ENCODE data around the gene CCBE1.

Gene CCBE1

DNA sequence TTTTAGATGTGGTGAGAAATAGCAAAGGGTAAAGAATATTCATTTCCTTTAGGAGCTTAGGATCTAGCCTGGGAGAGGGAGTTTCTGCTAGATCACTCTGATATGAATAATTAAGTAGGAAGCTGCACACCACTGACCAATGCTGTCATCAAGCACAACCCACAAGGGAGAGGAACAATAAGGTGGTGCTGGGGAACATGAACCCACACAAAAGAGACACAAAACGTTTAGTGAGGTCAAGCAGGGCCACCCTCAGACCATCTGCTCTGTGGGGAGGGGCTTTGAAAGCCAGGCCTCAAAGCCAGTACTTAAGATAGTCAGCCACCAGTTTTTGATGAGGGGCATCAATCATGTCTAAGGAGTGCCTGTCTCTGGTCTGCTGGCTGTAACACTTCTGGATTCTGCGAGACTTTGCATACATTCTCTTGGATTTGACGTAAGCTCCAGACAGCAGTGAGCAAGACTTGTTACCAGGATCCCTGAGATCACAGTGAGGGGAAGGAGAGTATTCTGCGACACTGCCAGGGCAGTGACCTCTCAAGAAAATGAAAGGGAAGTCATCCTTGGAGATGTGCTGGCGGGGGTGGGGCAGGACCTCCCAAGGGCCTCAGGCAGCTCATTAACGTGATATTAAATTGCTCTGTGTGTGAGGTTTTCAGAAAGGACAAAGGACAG is 127.0 kb downstream of the CCBE1 start:
- no peak for DNase-seq

DNA sequence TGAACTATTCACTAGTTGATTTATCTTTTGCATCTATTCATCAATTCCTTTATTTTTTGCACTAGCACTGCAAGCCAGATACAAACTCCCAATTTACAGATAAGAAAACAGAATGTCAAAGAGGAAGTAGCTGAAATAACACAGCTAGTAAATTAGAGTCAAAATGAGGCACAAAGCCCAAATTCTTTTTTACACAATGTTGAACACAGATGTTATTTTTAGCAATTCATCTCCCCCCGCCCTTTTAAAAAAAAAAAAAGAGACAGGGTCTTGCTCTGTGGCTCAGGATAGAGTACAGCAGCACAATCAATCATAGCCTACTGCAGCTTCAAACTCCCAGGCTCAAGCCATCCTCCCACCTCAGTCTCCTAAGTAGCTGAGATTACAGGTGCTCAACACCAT is 127.8 kb downstream of the CCBE1 start:
- no peak for DNase-seq

DNA sequence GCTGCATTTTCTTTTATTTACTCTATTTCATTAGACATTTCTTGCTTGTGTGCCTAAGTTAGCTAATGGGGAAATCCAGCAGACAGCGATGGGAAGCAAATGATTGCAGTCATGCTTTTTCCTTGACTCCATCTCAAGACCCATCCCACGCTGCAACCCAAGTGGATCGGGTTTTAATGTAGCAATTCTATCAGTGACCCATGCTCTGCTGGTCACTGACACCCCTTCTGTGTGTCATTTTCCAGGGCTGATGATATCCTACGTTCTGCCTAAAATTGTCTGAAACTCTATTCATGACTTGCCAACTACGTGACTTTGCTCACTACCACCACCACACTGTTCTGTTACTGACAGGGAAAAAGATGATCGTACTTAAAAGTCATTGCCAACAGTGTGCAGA is 129.8 kb downstream of the CCBE1 start:
- DNase-seq: no peak

DNA sequence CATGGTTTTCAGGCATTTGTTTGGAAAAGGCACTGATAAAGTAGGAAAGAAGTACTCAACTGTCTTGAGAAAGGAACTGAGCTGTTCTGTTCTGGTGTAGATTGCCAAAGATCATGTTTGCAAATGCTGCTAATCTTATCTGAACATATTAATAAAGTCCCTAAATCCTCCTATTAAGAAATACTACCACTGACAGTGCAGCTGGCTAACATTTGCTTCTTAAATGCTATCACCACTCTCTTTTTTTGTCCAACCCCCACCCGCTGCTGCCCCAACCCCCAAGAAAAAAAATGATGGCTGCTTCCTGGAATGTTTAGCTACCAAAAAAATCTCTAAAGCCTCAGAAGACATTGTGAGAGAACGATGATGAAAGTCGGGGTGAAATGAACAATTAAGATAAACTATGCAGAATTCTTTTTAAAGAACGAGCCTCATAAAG is 130.7 kb downstream of the CCBE1 start:
- DNase-seq: no peak

DNA sequence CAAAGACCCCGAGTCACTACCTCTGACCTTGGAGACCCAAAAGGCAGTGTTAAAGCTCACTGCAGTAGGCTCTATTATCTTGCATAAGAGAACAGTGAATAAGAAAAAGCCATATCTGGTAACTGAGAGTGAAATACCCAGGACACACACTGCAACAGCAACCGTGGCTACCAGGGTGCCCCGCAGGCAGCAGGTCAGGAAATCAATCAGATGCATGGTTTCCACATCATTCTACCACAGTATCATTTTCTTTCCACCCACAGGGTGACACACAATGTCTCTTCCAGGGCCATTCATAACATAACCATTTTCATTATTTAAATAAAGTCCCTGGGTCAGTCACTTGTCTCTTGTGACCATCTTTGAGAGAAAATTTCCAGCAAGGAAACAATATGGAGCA is 131.3 kb downstream of the CCBE1 start:
- no peak for DNase-seq

DNA sequence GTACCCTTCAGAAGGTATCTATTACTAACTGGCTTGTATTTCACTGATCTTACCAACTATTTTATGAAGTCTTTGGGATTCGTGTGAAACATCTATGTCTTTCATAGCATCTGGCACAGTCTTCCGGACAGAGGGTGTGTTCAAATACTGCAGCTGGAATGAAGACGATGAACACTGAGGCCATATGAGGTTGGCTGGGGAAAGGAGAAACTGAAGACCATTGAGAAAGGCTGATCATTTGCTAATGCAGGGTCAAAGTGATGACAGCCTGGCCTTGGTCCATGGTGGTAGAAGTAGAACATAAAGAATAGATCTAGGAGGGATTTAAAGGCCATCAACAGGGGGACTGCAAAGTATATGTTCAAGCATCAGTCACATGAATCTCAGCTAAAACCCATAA is 132.7 kb downstream of the CCBE1 start:
- no peak for DNase-seq

DNA sequence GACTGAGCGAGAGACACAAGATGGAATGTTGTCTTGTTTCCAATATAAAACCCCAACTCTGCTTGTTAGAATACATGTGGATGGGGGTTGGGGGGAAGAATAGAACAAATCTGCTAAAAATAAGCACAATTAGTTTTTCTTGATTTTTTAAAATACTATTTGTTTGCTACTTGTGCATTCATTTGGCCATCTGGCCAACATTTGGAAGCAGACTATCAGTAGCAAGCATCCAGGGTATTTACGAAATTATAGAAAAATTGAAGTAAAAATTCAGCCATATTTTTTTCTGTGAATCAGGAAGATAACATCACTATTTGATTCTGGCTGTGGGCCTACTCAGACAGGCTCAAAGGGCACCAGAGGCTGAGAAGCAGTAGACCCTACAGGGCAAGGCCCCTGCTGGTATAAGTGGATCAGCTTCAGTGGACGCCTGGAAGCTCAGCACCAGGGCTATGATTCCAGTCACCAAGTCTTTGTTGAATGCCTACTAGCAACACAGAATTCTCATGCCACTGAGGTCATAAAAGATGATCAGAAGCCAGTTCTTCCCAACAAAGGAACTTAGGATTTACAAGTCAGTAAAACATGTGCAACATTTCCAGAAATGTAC is 133.9 kb downstream of the CCBE1 start:
- no peak for DNase-seq

DNA sequence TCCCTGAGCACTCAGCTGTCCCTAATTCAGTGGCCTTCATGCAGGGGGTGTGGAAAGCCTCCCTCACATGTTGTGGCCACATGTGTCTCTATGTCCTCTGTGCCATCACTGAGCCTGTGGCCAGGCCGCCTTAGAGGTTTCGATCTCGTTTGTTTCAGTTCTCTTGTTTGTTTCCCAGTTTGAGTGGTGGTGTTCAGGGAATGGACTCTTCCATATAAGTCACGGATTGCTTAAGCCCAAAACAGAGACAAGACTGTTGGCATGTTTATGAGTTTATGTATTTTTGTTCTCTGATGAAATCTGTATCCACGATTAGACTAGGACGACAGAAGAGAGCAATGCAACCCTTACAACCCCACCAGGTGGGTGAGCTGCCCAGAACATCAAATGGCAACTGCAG is 134.5 kb downstream of the CCBE1 start:
- DNase-seq: no peak

DNA sequence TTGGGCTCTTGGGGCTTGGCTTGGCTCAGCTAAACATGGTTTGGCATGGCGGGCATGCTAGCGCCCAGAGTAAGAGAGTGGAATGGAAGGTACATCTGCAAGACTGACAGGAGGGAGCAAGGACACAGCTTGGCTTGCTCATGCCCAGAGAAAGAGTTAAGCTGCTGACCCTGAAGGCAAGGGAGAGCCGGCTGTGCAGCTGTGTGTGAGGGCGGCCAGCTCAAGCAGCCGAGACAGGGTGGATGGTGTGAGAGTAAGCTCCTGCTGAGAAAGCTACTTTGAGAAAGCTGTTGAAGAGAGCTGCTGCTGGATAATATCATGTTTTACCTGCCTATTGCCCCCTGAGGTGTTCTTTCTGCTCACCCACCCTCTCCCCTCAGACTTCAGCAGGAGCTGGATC is 135.6 kb downstream of the CCBE1 start:
- DNase-seq: no peak

DNA sequence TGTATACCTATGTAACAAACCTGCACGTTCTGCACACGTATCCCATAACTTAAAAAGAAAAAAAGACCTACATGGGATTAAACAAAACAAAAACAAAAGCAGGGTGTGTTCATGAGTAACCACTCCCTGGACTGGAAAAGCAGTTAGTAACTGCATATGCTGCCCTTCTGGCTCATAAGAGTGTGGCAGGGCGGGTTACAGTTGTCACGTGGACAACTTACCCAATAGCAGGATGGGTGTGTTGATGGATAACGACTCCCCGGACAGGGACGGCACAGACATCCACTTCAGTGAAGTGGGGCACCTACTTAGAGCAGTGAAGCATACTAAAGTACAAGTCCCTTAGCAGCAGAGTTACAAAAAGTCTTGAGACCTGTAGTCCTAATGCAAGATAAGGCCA is 136.7 kb downstream of the CCBE1 start:
- no peak for DNase-seq

DNA sequence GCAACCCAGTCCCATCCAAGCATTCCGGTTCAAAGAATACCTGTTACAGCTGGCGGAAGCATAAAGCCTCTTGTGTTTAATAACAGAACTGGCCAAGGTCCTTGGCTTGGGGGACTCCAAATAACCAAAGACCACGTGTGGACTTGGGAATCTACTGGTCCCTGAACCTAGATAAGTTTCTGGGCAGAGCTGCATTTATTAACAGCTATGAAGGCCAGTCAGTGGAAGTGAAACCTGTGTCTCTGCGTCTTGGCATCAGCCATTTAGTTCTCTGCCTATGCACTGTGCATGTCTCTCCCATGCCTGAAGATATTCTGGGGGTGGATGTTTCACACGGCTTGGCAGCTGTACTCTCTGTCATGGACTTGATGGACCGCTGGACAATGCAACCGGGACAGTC is 137.7 kb downstream of the CCBE1 start:
- no peak for DNase-seq

DNA sequence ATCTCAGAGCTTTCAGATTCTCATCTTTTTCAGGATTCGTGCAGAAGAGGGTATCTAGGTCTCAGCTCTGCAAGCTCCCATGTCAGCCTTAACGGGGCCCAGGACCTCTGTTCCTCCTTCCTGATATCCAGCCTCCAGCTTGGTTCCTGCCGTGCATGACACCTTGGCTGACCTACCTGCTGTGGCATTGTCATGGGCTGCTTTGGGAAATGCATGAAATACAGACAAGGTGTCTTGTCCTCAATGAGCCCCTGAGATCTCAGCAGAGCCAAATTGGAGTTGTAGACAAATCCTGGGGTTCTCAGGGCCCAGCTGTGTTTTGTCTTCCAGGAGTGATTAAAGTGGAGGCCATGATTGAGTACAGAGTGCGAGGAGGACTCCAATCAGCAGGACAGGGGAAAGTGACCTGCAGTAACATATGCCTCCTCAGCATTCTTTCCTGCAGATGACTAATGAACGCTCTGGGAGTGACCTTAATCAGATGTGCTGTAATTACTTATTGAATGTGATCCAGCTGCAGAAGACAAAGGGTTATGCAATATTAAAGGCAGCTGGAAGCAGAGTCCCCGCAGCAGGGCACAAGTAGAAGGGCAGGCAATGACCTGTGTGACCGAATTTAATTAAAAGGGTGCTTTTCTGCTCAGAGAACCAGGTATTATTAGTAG is 141.1 kb downstream of the CCBE1 start:
- no peak for DNase-seq

DNA sequence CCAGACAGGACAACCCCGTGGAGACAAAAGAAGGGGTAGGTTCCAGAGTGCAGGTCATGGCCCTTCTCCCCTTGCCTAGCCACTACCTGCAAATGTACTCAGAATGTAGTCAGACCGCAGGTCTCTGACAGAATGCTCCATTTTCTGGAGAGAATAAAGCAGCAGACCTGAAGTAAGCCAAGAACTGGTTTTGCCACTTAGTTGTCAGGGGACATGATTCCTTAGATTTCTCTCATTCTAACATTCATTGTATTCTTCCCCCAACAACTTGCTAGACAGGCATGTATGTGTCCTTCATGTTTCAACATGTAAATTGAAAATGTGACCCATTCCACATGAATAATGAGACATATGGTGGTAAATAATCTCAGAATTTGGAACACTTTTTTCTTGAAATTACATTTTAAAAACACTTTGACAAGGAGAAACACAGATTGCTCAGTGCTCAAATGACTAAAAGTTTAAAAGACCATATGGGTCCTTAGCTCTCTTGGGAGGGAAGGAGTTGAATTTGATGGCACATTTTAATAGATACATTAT is 142.4 kb downstream of the CCBE1 start:
- no peak for DNase-seq

DNA sequence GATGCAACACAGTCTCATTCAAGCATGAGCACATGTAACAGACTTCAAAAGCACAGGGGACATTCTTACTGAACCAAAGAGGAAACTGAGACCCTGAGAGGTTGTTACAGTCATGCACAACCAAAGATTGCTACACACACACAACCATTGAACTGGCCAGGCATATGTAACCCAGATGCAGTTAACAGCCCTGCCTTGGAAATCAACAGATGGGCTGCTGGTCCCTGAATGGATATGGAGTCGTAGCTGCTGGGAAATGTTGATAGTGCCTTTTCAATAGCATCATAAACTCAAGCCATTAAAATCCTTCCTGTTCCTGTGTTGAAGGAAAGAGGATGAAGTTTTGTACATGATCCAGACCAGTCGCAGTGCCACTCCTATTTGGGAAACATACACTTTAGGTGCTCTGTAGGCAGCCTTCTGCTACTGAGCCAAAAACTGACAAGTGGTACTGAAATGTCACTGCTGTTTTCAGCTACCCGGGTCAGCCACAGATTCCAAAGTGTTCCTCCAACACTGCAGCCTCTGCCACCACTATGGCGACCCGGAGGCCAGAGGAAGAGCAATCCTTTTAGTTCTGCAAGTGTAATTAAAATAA is 143.9 kb downstream of the CCBE1 start:
- no peak for DNase-seq

DNA sequence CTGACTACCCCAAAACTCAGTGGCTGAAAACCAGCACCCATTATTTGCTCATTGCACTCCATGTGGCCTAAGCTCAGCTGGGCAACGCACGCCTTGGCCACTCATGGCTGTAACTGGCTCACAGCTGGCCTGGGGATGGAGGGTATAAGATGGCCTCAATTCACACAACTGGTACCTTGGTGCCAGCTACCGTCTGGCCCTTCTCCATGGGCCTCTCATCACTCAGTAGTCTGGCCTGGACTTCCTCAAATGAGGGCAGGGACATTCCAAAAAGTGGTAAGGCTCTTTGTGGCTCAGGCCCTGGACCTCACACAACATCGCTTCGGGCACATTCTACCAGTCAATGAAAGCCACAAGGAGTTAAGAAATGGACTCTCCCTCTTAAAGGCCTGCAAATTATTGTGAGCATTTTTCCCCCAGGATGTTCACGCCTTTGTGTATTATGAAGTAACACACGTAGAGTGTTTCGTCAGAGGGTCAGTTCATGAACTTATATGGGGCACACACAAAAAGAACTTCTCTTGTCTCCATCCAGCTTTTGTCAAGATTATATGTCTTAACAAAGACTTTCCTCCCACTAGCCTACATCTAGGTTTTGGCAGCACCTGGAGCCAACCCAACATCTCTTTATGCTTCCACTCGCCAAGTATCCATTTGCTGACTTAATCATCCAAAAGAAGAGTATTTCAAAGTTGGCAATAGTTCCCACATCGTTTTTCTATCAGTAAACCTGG is 145.2 kb downstream of the CCBE1 start:
- no peak for DNase-seq

DNA sequence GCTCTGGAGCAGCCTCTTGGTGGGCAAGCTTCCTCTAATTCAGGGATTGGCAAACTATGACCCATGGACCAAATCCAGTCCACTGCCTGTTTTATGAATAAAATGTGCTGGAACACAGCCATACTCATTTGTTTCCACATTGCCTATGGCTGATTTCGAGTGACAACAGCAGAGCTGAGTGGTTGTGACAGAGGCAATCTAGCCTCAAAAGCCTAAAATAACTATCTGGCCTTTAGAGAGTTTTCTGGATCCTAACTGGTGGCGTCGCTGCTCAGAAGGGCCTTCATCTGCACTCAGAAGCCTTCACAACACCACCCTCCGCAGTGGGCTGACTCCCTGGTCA is 147.1 kb downstream of the CCBE1 start:
- DNase-seq: no peak

DNA sequence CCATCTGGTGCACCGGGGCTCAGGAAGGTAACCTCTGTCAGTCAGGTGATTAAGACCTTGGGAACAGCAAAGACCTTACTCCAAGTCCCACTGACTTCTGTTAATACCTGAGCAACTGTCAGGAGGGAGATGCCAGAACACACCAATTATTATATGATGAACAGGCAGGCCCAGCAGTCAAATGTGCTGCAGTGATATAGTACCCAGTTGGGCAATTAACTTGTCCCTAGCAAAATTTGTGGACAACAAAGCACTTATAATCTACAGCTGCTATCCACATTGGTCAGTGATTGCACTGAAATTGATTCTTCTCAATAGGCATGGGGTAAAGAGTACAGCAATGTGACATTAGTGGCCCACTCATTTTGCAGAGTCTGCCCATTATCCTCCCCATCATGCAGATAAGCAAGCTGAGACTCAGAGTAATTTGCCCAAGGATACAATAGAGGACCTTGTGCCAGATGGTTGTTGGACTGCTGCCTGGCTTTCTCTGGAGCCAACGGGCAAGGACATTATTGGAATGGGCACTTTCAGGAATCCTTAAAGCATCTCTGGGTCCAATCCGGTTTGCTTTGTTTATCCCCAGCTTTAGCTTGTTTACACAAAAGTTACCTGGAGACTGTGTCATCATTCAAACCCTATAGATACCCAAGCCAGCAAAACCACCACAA is 147.6 kb downstream of the CCBE1 start:
- DNase-seq: no peak

DNA sequence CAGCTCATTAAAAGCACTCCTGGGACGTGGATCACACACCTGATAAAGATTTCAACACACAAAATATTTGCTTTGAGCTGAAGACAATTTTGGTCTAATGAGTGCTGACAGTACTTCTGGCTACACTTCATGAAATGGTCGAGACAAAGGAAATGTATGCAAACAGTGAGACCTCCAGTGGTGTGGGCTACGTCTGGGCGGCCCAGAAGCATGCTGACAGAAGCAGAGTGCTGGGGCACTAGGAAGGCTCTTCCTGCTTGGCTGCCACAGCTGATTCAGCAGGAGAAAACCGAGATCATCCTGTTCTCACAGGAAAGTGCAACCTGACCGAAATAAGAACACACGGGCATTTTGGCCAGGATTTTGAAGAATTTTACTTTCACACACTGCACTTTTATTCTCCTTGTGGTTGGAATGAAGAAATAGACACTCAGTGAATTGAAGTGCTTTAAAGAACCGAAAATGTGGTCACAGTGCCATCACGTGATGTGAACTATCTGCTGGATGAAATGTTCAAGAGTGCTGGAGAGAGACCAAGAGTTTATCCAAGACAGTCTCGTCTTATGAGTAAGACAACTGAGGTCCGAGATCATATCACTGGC is 149.5 kb downstream of the CCBE1 start:
- no peak for DNase-seq

DNA sequence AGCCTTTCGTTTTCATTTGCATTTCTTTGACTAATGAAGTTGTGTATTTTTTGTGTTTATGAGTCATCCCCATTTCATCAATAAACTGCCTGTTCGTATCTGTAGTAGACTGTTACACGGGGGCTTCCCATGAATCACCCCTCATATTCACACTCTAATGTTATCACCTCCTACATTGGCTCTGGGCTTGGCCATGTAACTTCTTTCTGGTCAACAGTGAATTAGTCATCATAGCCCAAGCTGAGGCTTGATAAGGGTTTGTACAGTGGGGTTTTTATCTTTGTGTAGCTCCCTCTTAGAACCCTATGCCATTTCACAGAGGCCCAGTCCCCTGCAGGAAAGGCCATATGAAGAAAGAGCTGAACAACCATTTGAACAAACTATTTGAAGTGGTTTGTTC is 151.0 kb downstream of the CCBE1 start:
- DNase-seq: no peak

DNA sequence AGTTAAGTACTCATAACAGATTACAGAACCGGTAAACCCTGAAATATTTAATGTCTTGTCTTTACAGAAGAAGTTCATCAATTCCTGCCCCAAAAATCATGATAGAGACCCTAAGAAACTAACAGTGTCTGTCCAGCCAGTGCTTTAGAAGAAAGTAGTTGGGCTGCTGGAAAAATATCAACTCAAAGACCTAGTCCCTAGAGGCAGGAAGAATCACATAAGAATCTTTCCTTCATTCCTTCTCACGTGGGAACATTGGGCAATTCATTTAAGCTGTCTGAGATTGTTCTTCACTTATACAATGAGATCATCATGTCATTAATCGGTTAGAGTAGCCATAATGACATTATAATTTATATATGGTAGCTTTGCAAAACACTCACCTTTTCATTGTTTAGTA is 156.4 kb downstream of the CCBE1 start:
- no peak for DNase-seq

DNA sequence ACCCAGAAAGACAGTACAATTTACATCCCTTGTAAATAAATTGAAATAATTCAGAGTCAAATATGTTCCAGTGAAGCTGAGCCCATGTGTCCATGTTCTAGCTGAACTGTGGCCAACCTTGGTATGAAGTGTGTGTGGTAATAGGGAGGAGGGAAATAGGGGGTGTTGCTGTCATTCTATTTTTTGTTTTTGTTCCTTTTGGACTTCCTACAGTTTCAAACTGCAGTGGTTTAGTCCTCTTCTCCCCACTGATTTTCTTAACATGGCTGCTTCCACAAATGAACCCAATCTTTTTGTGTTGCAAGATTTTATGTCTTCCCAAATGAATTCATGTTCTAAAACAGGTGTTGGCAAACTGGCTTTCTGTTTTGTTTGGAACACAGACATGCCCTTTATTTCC is 156.9 kb downstream of the CCBE1 start:
- DNase-seq: no peak

DNA sequence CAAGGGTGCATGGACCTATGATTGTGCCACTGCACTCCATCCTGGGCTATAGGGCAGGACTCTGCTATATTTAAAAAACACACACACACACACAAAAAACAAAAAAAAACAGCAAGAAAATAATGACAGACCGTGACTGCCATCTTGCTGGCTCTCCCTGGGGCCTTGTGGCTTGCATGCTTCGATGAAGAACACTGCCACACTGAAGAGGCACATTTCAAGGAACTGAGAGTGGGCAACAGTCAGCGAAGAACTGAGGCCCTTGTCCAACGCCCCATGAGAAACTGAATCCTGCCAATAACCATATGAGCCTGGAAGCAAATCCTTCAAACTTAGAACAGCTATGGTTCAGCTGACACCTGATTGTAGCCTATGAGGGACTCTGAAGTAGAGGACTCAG is 158.1 kb downstream of the CCBE1 start:
- DNase-seq: no peak
